GM18868 (cell line): ENCODE data around the gene LDLRAD4.

Experiments
- ATAC-seq: cut with Tn5 transposase; IDR thresholded peaks from one replicate; pipeline ENCODE4 v1.9.1; 2021; ENCODE audit warnings: mild to moderate bottlenecking, moderate library complexity; ENCODE audit not compliant: unreplicated experiment

Gene LDLRAD4

GRCh38 chr18:13366962-13367892 lies 148.7 kb downstream of the LDLRAD4 start:
- no peak for ATAC-seq

DNA sequence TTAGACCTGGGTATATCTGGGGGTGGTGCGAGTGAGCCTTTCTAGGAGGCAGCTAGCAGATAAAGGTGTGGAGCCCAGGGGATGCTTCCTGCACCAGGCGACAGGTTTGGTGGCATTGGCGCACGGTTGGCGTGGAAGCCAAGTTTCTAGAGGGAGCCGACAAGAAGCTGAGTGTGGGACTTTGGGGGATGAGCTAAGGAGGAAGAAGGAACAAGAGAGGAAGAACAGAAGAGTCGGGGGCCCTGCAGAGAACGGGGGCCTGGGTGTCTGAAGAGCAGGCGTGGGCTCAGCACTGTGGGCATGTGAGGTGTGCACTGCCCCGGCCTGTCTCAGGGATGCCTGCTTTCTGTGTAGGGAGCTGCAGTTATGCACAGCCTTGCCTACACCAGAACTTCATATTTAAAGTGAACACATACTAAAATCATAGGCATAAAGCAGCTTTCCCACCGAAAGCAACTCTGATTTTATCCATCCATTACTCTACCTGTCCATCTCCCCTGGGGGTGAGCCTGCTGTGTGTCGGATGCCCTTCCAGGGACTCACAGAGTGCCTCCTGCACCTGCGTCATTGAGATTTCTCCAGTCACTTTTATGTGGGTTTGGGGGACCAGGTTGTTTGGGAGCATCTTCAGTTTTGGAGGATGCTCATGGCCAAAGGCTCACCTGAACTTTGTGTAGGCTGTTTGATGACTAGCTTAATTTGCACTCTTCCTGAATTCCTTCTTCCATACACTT lies 149.7 kb downstream of the LDLRAD4 start:
- ATAC-seq: no peak

DNA sequence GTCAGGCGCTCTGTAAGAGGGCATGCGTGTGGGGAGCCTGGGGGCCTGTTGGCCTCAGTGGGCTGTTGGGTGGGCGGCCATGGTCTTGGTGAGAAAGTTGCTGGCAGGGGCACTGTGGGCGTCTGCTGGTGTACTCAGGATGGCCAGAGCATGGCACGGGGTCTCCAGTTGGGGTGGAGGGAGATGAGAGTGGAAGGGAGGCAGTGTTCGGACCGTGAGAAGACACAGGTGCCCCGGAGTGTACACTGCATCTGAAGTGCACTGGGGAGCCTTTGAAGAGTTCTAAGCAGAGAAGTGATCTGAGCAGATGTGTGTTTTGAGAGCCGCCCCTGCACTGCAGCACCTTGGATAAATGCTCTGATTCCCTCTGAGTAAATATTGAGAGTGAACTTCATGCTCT lies 150.8 kb downstream of the LDLRAD4 start:
- no peak for ATAC-seq

GRCh38 chr18:13369756-13370510 lies 151.4 kb downstream of the LDLRAD4 start:
- ATAC-seq: no peak

GRCh38 chr18:13370995-13371625 lies 152.6 kb downstream of the LDLRAD4 start:
- no peak for ATAC-seq

- no peak for ATAC-seq
These were observed 153.3 kb downstream of the LDLRAD4 start for GRCh38 chr18:13371689-13372418.

DNA sequence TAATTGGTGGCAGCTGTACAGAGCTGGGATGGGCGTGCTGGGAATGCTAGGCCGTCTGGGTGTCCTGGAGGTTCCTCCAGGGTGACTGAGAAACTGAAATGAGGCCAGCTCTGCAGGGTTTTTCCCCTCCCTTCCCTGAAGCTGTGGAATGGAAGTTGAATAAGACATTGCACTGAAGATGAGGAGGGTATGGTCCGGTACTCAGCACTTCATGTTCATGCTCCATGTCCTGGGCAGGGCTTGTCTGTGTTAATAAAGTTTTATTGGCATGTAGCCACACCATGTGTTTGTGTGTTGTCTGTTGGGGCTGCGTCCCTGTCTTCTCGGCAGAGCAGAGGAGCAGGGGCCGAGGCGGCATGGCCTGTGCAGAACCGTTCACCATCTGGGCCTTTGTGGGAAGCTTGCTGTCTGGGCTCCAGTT lies 154.0 kb downstream of the LDLRAD4 start:
- ATAC-seq: no peak

DNA sequence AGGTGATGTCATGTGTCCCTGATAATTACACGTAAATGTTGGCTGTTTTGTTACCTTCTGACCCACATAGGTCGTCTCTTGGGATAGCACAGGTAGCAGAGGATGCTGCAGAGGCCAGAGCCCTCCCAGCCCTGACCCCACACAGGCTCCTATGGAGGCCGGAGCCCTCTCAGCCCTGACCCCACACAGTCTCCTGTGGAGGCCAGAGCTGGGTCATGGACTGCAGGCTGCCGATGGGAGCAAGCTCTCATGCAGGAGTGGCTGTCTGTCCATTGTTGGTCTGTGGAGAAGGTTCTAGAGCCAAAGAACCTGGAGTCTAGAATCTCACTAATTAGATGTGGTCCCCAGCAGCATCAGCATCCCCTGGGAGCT lies 155.5 kb downstream of the LDLRAD4 start:
- ATAC-seq: no peak

GRCh38 chr18:13374468-13375301 lies 156.1 kb downstream of the LDLRAD4 start:
- ATAC-seq: peak; percentile 17

- peak; percentile 97 for ATAC-seq
These were observed 157.0 kb downstream of the LDLRAD4 start for GRCh38 chr18:13375302-13376255.

GRCh38 chr18:13376298-13376840 lies 157.8 kb downstream of the LDLRAD4 start:
- no peak for ATAC-seq

DNA sequence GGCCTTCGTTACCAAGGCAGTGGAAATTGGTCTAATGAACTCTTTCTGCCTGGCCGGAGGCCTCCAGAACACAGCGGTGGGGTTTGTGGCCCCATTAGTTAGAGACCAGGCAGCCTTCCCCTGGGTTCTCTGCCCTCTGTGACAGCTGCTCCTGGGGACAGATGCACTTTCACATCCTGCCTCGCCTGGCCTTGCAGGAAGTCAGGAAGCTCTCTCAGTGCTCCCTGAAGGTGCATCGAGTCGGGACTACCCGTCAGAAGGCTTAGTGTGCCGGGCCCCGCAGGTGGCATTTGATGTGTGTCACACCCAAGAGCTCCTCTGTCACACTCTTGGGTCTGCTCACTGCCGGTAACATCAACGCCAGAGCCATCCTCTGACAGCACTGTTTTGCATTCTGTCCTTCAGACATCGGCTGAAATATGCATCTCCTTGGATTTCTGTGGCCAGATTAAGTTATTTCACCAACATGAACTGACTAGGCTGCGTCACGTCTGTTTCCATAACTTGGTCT lies 158.3 kb downstream of the LDLRAD4 start:
- ATAC-seq: no peak

- ATAC-seq: no peak
These were observed 158.9 kb downstream of the LDLRAD4 start for GRCh38 chr18:13377496-13377895.

DNA sequence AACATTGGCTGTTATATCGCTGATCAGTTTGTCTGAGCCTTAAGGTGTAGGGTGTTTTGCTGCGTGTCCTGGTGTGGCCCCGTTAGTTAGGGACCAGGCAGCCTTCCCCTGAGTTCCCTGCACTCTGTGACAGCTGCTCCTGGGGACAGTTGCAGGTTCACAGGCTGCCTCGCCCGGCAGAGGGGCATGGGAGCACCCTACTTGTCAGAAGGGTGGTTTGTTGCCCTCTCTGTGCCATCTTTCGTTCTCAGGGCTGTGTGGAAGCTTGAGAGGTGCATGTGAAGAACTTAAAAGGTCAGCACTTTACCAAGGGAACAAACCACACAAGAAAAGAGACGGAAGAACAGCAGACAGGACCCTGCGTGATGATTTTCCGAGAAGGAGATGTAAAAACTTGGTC lies 159.6 kb downstream of the LDLRAD4 start:
- no peak for ATAC-seq

- no peak for ATAC-seq
These were observed 160.7 kb downstream of the LDLRAD4 start for GRCh38 chr18:13379062-13379865.

GRCh38 chr18:13379930-13380690 lies 161.6 kb downstream of the LDLRAD4 start:
- no peak for ATAC-seq
